ENCODE measurements around the gene PLCD4. TPM values are rescaled to one million over a fixed set of nuclear protein-coding genes. Genes with fewer than 3 reads are reported as not detected.

The PLCD4 gene
- total RNA-seq, 1 experiment from 2014 or later: 0.42 TPM

DNA sequence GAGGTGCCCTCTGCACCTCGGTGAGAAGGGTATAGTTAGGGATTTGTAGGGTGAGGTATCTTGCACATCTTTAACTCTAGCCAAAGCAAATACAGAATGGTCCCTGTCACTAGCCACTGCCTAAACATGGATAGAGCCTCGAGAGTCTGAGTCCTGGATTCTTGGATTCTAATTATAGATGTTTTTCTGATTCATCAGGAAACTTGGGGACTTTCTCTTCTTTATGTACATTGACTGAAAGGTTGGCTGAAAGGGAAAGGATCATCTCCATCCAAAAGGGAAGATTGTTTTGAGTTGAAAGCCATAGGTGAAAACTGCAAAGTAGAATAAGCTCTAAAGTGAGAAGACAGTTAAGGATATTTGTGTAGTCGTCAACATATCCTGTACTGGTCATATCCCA is 72.4 kb downstream of the PLCD4 start:
- no peak overlapping the region for H2BK15ac ChIP-seq (ENCODE audit: low read depth, low read length)
- no peak overlapping the region for H3K14ac ChIP-seq (ENCODE audit: insufficient read depth, low read length)
- H3K36me3 Mint-ChIP-seq (ENCODE audit: insufficient read depth in 1 of 3, low read depth in 3 of 3): peaks cover 6 to 48% (median 27%) of the 10 kb centered on the region in 3 experiments; a peak in 6 of 7 replicates
- no peak overlapping the region for H3K23ac ChIP-seq (ENCODE audit: insufficient read length, low read depth, low read length)
- no peak overlapping the region for H2AK5ac ChIP-seq (ENCODE audit: insufficient read length, low read length)
- no peak overlapping the region for H3K4me3 Mint-ChIP-seq
- H3K27ac Mint-ChIP-seq: no peak overlapping the region
- no peak overlapping the region for H4K8ac ChIP-seq (replicated peaks; ENCODE audit: insufficient read length, low read depth, low read length)
- H3K9ac ChIP-seq (ENCODE audit: extremely low read depth, insufficient read length, low read length): no peak overlapping the region
- H3K4me1 Mint-ChIP-seq: no peaks in the 10 kb centered on the region
- TF ChIP-seq, protein P1, sequence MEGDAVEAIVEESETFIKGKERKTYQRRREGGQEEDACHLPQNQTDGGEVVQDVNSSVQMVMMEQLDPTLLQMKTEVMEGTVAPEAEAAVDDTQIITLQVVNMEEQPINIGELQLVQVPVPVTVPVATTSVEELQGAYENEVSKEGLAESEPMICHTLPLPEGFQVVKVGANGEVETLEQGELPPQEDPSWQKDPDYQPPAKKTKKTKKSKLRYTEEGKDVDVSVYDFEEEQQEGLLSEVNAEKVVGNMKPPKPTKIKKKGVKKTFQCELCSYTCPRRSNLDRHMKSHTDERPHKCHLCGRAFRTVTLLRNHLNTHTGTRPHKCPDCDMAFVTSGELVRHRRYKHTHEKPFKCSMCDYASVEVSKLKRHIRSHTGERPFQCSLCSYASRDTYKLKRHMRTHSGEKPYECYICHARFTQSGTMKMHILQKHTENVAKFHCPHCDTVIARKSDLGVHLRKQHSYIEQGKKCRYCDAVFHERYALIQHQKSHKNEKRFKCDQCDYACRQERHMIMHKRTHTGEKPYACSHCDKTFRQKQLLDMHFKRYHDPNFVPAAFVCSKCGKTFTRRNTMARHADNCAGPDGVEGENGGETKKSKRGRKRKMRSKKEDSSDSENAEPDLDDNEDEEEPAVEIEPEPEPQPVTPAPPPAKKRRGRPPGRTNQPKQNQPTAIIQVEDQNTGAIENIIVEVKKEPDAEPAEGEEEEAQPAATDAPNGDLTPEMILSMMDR (conservative IDR thresholded peaks at IDR 0.05): no peak
- DNase-seq: no peak
- H3K79me2 ChIP-seq (ENCODE audit: insufficient read depth, low read length): no peaks in the 10 kb centered on the region
- WGBS (ENCODE audit: extremely low coverage, insufficient read length, low lambda C conversion rate): no CpG with 5 or more reads among the region's 3 CpGs
- H2AFZ ChIP-seq (ENCODE audit: low read length): no peak overlapping the region
- H2BK12ac ChIP-seq (ENCODE audit: insufficient read length, low read depth, low read length): no peak overlapping the region
- H3K27me3 ChIP-seq (ENCODE audit: insufficient read depth, low read length): no peaks in the 10 kb centered on the region
- H3K4me2 ChIP-seq (ENCODE audit: insufficient read depth, insufficient read length, low read length): no peak overlapping the region
- no peaks in the 10 kb centered on the region for H3K4me1 ChIP-seq (ENCODE audit: insufficient read depth, low read length)
- H3K9me3 ChIP-seq (ENCODE audit: control insufficient read depth, low read depth, low read length): no peaks in the 10 kb centered on the region
- H4K5ac ChIP-seq (ENCODE audit: insufficient read length, low read depth, low read length): no peak overlapping the region
- no peak overlapping the region for H3K4ac ChIP-seq (ENCODE audit: low read depth, low read length)
- H3K79me1 ChIP-seq (ENCODE audit: insufficient read depth, low read depth, low read length, poor library complexity, severe bottlenecking): no peaks in the 10 kb centered on the region
- no peak overlapping the region for H2BK5ac ChIP-seq (ENCODE audit: insufficient read length, low read length)
- H2BK120ac ChIP-seq (ENCODE audit: low read depth, low read length, poor library complexity, severe bottlenecking): no peak overlapping the region
- H3K27me3 Mint-ChIP-seq (ENCODE audit: low read depth): no peaks in the 10 kb centered on the region
- no peak overlapping the region for H3T11ph ChIP-seq (ENCODE audit: low read length)
- H3K18ac ChIP-seq (ENCODE audit: insufficient read length, low read depth, low read length): no peak overlapping the region
- H3K27ac ChIP-seq (ENCODE audit: insufficient read length, low read depth, low read length): no peak overlapping the region
- H4K91ac ChIP-seq (ENCODE audit: insufficient read length, low read depth, low read length): no peak overlapping the region
- no peaks in the 10 kb centered on the region for H3K23me2 ChIP-seq (ENCODE audit: insufficient read length, low read depth, low read length, poor library complexity, severe bottlenecking)
- no peaks in the 10 kb centered on the region for H3K9me3 Mint-ChIP-seq
- no peaks in the 10 kb centered on the region for H4K20me1 ChIP-seq (ENCODE audit: control insufficient read depth, insufficient read depth, insufficient read length)
- no peak overlapping the region for H2BK20ac ChIP-seq (ENCODE audit: low read depth, low read length, poor library complexity, severe bottlenecking)
- H3K56ac ChIP-seq (ENCODE audit: insufficient read length, low read depth, low read length): no peak overlapping the region

Other genes starting within 250 kb of the PLCD4 start
- 0.04 and 0.11 TPM in 2 replicates for gene SLC11A1, start 225.6 kb upstream of the PLCD4 start, total RNA-seq (2021)
- 52.3 and 56.6 TPM in 2 replicates for gene CTDSP1, start 208.0 kb upstream of the PLCD4 start, total RNA-seq (2021)
- gene VIL1, start 188.8 kb upstream of the PLCD4 start, total RNA-seq (2021): 4.0 and 4.2 TPM in 2 replicates
- 34.5 and 34.9 TPM in 2 replicates for gene USP37, start 39.5 kb upstream of the PLCD4 start, total RNA-seq (2021)
- 83.5 and 91.2 TPM in 2 replicates for gene CNOT9, start 39.1 kb upstream of the PLCD4 start, total RNA-seq (2021)
- gene ZNF142, start 51.7 kb downstream of the PLCD4 start, total RNA-seq (2021): 41.4 and 43.4 TPM in 2 replicates
- 39.1 and 44.1 TPM in 2 replicates for gene BCS1L, start 51.8 kb downstream of the PLCD4 start, total RNA-seq (2021)
- gene RNF25, start 64.1 kb downstream of the PLCD4 start, total RNA-seq (2021): 35.3 and 40.7 TPM in 2 replicates
- 32.7 and 38.7 TPM in 2 replicates for gene STK36, start 64.2 kb downstream of the PLCD4 start, total RNA-seq (2021)
- 91.4 and 96.4 TPM in 2 replicates for gene TTLL4, start 102.9 kb downstream of the PLCD4 start, total RNA-seq (2021)
- gene CYP27A1, start 174.2 kb downstream of the PLCD4 start, total RNA-seq (2021): 3.1 and 3.4 TPM in 2 replicates
- not detected in 2 replicates for gene PRKAG3, start 223.9 kb downstream of the PLCD4 start, total RNA-seq (2021)